ENCODE measurements around the gene LRRC4C.
"Not testable (repeated sequence)": the region's sequence is repeated elsewhere in the genome, so short reads cannot be mapped to it uniquely, and the experiment has no call there.

LRRC4C gene

DNA sequence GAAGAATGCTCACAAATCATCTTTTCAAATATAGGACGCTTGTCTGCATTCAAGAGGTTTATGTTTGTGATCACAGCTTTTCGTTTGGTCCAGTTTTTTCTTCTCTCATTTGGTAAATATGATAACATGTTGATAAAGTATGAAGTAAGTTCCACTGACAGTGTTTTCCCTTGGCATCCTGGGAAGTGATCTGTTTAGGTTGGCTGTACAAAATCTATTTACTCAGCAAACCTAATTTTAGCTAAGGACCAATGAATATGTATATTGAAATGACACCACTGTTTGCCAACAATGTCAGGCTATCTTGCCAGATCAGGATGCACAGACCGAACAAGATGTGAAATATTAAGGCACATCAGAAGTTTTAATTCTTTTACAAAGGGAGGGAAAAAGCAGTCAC is 1230.8 kb downstream of the LRRC4C start:
- DNase-seq (ENCODE audit: low read depth): no peak

DNA sequence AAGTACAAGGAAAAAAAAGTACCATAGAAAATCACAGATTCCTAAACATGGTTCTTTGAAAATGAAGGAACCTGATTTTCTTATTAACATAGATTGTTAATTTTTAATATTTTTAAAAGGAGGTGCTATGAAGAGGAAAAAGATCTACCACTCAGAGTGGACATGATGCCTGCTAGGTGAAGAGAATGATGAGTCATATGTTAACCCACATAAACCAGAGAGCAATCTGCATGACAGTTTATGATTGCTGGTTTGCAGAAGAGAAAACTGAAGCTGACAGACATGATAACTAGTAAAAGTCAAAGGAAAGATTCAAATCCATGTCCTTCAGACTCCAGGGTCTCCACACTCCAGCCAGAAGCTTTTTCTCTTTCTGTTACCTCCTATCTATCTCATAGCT is 1231.7 kb downstream of the LRRC4C start:
- DNase-seq (ENCODE audit: low read depth): no peak

DNA sequence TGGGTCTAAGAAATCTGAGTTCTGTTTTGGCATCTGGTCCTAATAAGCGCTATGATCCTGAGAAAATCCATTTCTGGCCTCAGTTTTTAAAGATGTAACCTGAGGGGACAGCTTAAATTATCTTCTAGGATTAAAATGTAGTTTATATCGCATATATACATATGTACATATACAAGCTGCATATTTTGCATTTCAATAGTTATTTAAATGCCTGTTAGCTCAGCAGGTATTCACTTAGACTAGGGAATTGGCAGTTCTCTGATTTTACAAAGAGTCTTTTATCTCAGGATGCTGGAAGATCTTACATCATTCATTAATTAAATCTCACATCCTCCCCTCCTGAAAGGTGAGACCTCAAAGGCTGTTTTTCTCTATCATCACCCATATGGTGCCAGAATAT is 1232.8 kb downstream of the LRRC4C start:
- DNase-seq (ENCODE audit: low read depth): no peak

DNA sequence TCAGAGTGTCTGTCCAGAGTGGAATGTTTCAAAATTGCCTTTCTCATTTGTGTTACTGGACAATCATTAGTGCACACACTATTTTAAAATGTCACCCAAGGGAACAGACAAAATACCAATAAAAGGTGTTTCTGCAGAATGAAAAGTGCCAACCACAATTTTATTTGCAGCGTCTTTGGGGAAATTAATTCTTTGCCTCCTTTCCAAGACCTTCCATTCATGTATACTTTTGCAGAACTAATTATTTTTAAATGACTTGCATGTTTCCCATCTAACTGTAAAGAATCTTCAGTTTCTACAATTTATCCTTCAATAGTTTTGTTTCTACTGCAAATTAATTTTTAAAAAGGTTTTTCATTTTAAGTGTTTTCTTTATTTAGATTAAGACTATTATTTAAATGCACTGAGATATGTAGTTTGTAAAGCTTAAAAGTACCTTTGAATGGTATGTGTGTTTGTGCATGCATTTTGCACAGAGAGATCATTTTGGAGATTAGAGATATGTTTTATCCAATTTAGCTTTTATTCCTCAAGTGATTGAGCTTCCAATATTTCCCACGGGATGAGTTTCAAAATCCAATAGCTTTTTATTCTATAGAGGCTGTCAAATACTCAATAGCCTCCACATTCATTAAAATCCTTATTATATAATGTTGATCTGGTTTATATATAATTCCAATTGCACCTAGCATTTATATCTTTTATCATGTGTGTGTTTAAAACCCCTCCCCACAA is 1235.7 kb downstream of the LRRC4C start:
- no peak for DNase-seq (ENCODE audit: low read depth)

- DNase-seq (ENCODE audit: low read depth): no peak
These were observed 1240.1 kb downstream of the LRRC4C start for GRCh38 chr11:40219401-40219800.

GRCh38 chr11:40215556-40215955 is 1243.9 kb downstream of the LRRC4C start:
- DNase-seq (ENCODE audit: low read depth): no peak

GRCh38 chr11:40207416-40207815 is 1252.0 kb downstream of the LRRC4C start:
- DNase-seq (ENCODE audit: low read depth): no peak

GRCh38 chr11:40204228-40204627 is 1255.2 kb downstream of the LRRC4C start:
- no peak for DNase-seq (ENCODE audit: low read depth)

GRCh38 chr11:40203606-40204005 is 1255.8 kb downstream of the LRRC4C start:
- DNase-seq (ENCODE audit: low read depth): no peak

- DNase-seq (ENCODE audit: low read depth): no peak
These were observed 1256.7 kb downstream of the LRRC4C start for GRCh38 chr11:40202589-40203270.

DNA sequence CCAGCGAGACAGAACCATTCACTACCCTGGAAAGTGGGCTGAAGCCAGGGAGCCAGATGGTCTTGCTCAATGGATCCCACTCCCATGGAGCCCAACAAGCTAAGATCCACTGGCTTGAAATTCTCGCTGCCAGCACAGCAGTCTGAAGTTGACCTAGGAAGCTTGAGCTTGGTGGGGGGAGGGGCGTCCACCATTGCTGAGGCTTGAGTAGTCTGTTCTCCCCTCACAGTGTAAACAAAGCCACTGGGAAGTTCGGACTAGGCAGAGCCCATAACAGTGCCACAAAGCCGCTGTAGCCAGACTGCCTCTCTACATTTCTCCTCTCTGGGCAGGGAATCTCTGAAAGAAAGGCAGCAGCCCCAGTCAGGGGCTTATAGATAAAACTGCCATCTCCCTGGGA is 1266.9 kb downstream of the LRRC4C start:
- DNase-seq (ENCODE audit: low read depth): not testable (repeated sequence)

GRCh38 chr11:40190294-40190693 is 1269.2 kb downstream of the LRRC4C start:
- no peak for DNase-seq (ENCODE audit: low read depth)

- DNase-seq (ENCODE audit: low read depth): no peak
These were observed 1270.6 kb downstream of the LRRC4C start for GRCh38 chr11:40188848-40189247.

- no peak for DNase-seq (ENCODE audit: low read depth)
These were observed 1272.2 kb downstream of the LRRC4C start for GRCh38 chr11:40187295-40187694.

GRCh38 chr11:40186437-40187263 is 1272.8 kb downstream of the LRRC4C start:
- no peak for DNase-seq (ENCODE audit: low read depth)

DNA sequence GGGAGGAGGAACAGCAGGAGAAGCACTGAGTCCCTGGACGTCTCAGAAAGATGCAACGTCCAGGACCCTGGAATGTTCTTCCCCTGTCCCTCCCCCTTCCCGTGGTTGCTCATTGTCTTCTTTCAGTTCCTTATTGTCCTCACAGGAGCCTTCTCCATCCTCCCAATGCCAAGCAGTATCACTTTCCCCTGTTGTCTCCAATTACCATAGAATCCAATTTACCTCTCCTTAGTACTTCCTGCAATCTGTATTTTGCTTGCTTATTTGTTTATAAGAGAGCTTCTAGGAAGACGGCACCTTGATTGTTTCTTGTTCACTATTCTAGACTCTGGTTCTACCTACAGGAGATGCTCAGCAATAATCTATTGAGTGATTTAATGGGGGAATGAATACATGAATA is 1273.7 kb downstream of the LRRC4C start:
- DNase-seq (ENCODE audit: low read depth): no peak

GRCh38 chr11:40183073-40184064 is 1276.1 kb downstream of the LRRC4C start:
- DNase-seq (ENCODE audit: low read depth): no peak

- DNase-seq (ENCODE audit: low read depth): no peak
These were observed 1279.9 kb downstream of the LRRC4C start for GRCh38 chr11:40179541-40179940.

- no peak for DNase-seq (ENCODE audit: low read depth)
These were observed 1281.0 kb downstream of the LRRC4C start for GRCh38 chr11:40178470-40178869.

GRCh38 chr11:40175980-40176379 is 1283.5 kb downstream of the LRRC4C start:
- DNase-seq (ENCODE audit: low read depth): no peak

DNA sequence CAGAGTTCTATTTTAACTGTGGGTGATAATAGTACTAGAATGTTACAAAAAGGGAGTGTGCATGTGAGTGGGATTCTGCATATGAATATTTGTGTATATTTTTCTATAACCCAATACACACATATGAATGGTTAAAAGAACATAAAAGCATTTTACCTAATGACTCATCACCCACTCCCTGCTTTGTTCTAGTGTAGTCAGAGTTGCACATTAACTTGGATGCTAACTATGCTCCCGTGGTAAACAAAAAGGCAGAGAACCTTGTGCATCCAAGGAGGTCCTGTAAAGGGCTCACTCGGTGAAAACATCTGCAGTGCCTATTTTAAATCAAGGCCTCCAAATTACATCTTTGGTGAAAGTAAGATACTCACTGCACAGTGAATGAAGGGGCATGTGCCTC is 1289.4 kb downstream of the LRRC4C start:
- no peak for DNase-seq (ENCODE audit: low read depth)

DNA sequence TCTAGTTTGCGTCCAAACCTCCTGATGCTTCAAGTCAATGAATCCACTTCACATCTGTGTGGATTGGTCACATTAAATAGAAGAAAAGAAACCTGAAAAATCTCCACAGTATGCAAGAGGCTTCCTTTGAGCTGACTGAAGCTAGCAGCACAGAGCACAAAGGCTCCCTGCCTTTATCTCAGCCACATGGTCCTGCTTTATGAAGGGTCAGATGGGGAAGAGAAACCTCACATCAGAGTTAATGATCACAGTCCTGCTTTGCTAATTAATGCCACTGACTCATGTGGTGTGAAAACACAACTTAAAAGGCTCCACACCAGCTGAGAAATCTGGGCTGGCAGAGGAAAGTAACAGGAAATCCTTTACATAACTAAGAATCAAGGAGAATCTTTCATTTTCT is 1291.0 kb downstream of the LRRC4C start:
- DNase-seq (ENCODE audit: low read depth): no peak
